ENCODE results near the gene KIRREL3. TPM values are rescaled to one million over a fixed set of nuclear protein-coding genes. Genes with fewer than 3 reads are reported as not detected.

The KIRREL3 gene
- total RNA-seq, 2 donors from 2014 or later = 0.61 to 0.64 TPM

GRCh38 chr11:126756421-126756820 is 244.1 kb downstream of the KIRREL3 start:
- Histone ChIP-seq H3K27me3 (no peaks in the 10 kb centered on the region), H3K9me3 (no peaks in the 10 kb centered on the region), H3K9ac (ENCODE audit: low read depth in 2 of 2, low read length in 2 of 2) (no peak overlapping the region), H3K4me1 (no peaks in the 10 kb centered on the region), H3K4me3 (no peak overlapping the region), H3K27ac (no peak overlapping the region), H3K36me3 (no peaks in the 10 kb centered on the region)
- no peak for DNase-seq
- intact Hi-C loops (cut with DNase I) = no loop called here
- TF ChIP-seq, protein P1, sequence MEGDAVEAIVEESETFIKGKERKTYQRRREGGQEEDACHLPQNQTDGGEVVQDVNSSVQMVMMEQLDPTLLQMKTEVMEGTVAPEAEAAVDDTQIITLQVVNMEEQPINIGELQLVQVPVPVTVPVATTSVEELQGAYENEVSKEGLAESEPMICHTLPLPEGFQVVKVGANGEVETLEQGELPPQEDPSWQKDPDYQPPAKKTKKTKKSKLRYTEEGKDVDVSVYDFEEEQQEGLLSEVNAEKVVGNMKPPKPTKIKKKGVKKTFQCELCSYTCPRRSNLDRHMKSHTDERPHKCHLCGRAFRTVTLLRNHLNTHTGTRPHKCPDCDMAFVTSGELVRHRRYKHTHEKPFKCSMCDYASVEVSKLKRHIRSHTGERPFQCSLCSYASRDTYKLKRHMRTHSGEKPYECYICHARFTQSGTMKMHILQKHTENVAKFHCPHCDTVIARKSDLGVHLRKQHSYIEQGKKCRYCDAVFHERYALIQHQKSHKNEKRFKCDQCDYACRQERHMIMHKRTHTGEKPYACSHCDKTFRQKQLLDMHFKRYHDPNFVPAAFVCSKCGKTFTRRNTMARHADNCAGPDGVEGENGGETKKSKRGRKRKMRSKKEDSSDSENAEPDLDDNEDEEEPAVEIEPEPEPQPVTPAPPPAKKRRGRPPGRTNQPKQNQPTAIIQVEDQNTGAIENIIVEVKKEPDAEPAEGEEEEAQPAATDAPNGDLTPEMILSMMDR (IDR thresholded peaks at IDR 0.05) = no peak

GRCh38 chr11:126755526-126755925 is 245.0 kb downstream of the KIRREL3 start:
- H3K36me3 ChIP-seq = no peaks in the 10 kb centered on the region
- DNase-seq = no peak
- no peak overlapping the region for H3K27ac ChIP-seq
- no peak overlapping the region for H3K9ac ChIP-seq (ENCODE audit: low read depth in 2 of 2, low read length in 2 of 2)
- no peaks in the 10 kb centered on the region for H3K9me3 ChIP-seq
- intact Hi-C loops (cut with DNase I) = no loop called here
- no peaks in the 10 kb centered on the region for H3K4me1 ChIP-seq
- no peaks in the 10 kb centered on the region for H3K27me3 ChIP-seq
- TF ChIP-seq, protein P1 (IDR thresholded peaks at IDR 0.05) = no peak
- H3K4me3 ChIP-seq = no peak overlapping the region

DNA sequence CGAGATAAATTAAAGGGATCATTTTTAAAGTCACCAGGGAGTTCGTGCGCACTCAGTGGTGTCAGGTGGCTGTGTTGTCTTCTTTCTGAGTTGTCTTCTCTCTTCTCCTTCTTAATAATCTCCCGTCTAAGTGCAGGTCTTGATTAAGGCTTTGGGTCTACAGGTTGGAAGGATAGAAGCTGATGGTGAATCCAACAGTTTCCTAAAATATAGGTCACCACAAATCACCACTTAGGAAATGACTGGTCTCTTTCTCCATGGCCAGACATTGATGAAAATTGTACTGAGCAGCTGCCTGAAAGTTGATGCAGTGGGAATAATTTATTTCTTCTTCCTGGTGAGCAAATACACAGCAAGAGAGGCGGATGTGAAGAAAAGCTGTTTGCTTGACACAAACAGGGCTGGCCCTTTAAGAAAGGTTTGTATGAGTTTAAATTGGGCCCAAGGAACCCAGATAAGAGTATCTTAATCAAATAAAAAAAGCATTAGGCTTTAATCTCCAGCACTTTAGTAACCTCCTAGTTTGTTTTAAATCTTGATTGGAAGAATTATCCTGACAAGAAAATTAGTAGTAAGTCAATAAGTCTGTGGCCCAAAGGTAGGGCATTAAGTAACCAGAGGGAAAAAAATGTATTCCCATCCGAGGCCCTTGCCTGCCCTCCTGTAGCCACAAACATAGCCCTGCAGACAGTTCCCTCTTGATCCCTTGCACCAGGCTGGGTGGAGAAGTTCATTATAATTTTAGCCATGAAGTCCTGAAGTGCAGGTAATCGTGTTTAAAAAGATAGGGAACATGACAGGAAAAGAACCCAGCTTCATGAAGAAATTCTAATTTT is 245.8 kb downstream of the KIRREL3 start:
- Histone ChIP-seq H3K36me3 (no peaks in the 10 kb centered on the region), H3K4me3 (no peak overlapping the region), H3K27ac (no peak overlapping the region), H3K9me3 (no peaks in the 10 kb centered on the region), H3K4me1 (no peaks in the 10 kb centered on the region), H3K27me3 (no peaks in the 10 kb centered on the region), H3K9ac (ENCODE audit: low read depth in 2 of 2, low read length in 2 of 2) (no peak overlapping the region)
- intact Hi-C loops (cut with DNase I) = no loop called here
- TF ChIP-seq, protein P1 (IDR thresholded peaks at IDR 0.05) = no peak
- no peak for DNase-seq

DNA sequence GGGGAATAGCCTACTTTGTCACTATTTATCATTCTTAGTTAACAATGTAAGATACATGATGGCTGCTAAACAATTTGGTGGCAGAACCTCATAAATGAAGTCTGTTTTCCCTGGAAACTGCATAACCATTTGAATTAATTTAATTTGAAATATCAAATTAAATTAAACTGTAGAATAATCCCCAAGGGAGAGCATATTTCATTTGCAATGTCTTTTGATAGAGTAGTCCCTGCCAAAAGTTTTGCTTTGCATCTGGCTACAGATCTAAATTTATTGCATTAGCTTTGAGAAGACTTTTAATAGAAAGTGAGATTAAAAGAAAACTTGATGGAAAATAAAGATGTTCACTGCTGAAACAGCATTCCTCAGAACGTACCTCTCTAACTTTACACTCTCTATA is 246.6 kb downstream of the KIRREL3 start:
- no peaks in the 10 kb centered on the region for H3K9me3 ChIP-seq
- H3K36me3 ChIP-seq = no peaks in the 10 kb centered on the region
- no peak overlapping the region for H3K9ac ChIP-seq (ENCODE audit: low read depth in 2 of 2, low read length in 2 of 2)
- TF ChIP-seq, protein P1 (IDR thresholded peaks at IDR 0.05) = no peak
- no peaks in the 10 kb centered on the region for H3K27me3 ChIP-seq
- no peaks in the 10 kb centered on the region for H3K4me1 ChIP-seq
- H3K27ac ChIP-seq = no peak overlapping the region
- H3K4me3 ChIP-seq = no peak overlapping the region
- no peak for DNase-seq
- intact Hi-C loops (cut with DNase I) = no loop called here

GRCh38 chr11:126751242-126751641 is 249.3 kb downstream of the KIRREL3 start:
- no peak for DNase-seq
- Histone ChIP-seq H3K4me1 (no peaks in the 10 kb centered on the region), H3K27me3 (no peaks in the 10 kb centered on the region), H3K9me3 (no peaks in the 10 kb centered on the region), H3K9ac (ENCODE audit: low read depth in 2 of 2, low read length in 2 of 2) (no peak overlapping the region), H3K27ac (no peak overlapping the region), H3K36me3 (no peaks in the 10 kb centered on the region), H3K4me3 (no peak overlapping the region)
- intact Hi-C loops (cut with DNase I) = no loop called here
- TF ChIP-seq, protein P1 (IDR thresholded peaks at IDR 0.05) = no peak
